Rectal smooth muscle tissue (tissue), 1 donor: ENCODE measurements around the gene MBD3L2.
A peak's percentile ranks its signal among the peaks of the same experiment; 100 is the strongest.

ENCODE experiments used
- H3K27ac ChIP-seq: one replicate; pipeline ENCODE4 v1.7.0; 2013; ENCODE audit warnings: low read depth, low read length, inconsistent platforms
- H3K27me3 ChIP-seq: one replicate; pipeline ENCODE4 v1.7.0; 2013; ENCODE audit warnings: low read length; ENCODE audit not compliant: control insufficient read depth, insufficient read depth
- H3K36me3 ChIP-seq: one replicate; pipeline ENCODE4 v1.7.0; 2013; ENCODE audit warnings: low read length; ENCODE audit not compliant: control insufficient read depth, insufficient read depth
- H3K4me1 ChIP-seq: one replicate; pipeline ENCODE4 v1.7.0; 2013; ENCODE audit warnings: low read length; ENCODE audit not compliant: control insufficient read depth, insufficient read depth
- H3K4me3 ChIP-seq: one replicate; pipeline ENCODE4 v1.7.0; 2013; ENCODE audit warnings: low read length
- H3K9ac ChIP-seq: one replicate; pipeline ENCODE4 v1.7.0; 2013; ENCODE audit warnings: low read length

The MBD3L2 gene

GRCh38 chr19:7067716-7068115 is 18.6 kb downstream of the MBD3L2 start:
- H3K4me3 ChIP-seq = no peak overlapping the region
- H3K9ac ChIP-seq = no peak overlapping the region
- H3K36me3 ChIP-seq = peaks cover 6% of the 10 kb centered on the region
- peaks cover 5% of the 10 kb centered on the region for H3K4me1 ChIP-seq
- no peaks in the 10 kb centered on the region for H3K27me3 ChIP-seq
- H3K27ac ChIP-seq = no peak overlapping the region

DNA sequence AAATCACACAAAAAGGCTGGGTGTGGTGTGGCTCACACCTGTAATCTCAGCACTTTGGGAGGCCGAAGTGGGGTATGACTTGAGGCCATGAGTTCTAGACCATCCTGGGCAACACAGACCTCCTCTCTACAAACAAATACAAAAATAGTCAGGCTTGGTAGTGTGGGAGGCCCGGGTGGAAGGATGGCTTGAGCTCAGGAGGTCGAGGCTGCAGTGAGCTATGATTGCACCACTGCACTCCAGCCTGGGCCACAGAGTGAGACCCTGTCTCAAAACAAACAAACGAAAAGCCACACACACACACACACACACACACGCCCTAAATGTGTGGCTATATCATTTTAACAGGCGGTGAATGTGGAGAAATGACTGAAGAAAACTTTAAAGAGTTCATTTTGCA is 19.5 kb downstream of the MBD3L2 start:
- Histone ChIP-seq H3K4me3 (no peak overlapping the region), H3K36me3 (peaks cover 10% of the 10 kb centered on the region), H3K4me1 (peaks cover 5% of the 10 kb centered on the region), H3K9ac (no peak overlapping the region), H3K27ac (no peak overlapping the region), H3K27me3 (no peaks in the 10 kb centered on the region)

GRCh38 chr19:7069042-7069903 is 20.2 kb downstream of the MBD3L2 start, which contains the start of gene ZNF557:
Gene ZNF557, plus strand, starts transcription at chr19:7069703. Its CDS starts 5,372 bp downstream, at chr19:7075075.
- Histone ChIP-seq H3K9ac (peak within 1 kb of the TSS; percentile 83), H3K4me3 (peak within 1 kb of the TSS; percentile 87)

DNA sequence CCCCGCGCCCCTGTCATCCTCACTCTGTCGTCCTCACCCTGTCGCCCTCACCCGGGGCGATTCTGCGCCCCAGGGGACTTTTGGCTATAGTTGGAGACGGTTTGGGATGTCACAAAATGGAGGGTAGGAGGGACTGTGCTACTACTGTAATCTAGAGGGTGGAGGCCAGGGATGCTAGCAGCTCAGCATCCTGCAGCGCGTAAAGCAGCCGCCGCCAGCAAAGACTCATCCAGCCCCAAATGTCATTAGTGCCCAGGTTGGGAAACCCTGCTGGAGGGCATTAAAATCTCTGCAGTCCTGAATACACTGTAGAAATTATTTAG is 20.7 kb downstream of the MBD3L2 start:
- peak overlapping the region; percentile 87 for H3K4me3 ChIP-seq
- H3K9ac ChIP-seq = peak overlapping the region; percentile 83
- no peaks in the 10 kb centered on the region for H3K27me3 ChIP-seq
- H3K27ac ChIP-seq = peak overlapping the region; percentile 79
- H3K4me1 ChIP-seq = peaks cover 5% of the 10 kb centered on the region
- peaks cover 16% of the 10 kb centered on the region for H3K36me3 ChIP-seq

More at GRCh38 chr19:7069042-7069903, 20.2 kb downstream of the MBD3L2 start, which contains the start of gene ZNF557:
- H3K36me3 ChIP-seq = peaks cover 11% of the 10 kb centered on the region
- no peaks in the 10 kb centered on the region for H3K27me3 ChIP-seq
- peak within 1 kb of the TSS; percentile 79 for H3K27ac ChIP-seq
- H3K4me1 ChIP-seq = peaks cover 5% of the 10 kb centered on the region

GRCh38 chr19:7072541-7072940 is 23.4 kb downstream of the MBD3L2 start:
- no peak overlapping the region for H3K4me3 ChIP-seq
- no peak overlapping the region for H3K27ac ChIP-seq
- peaks cover 5% of the 10 kb centered on the region for H3K4me1 ChIP-seq
- no peak overlapping the region for H3K9ac ChIP-seq
- peaks cover 40% of the 10 kb centered on the region for H3K36me3 ChIP-seq
- H3K27me3 ChIP-seq = no peaks in the 10 kb centered on the region

GRCh38 chr19:7074705-7075282 is 25.7 kb downstream of the MBD3L2 start:
- Histone ChIP-seq H3K27me3 (no peaks in the 10 kb centered on the region), H3K4me3 (no peak overlapping the region), H3K27ac (no peak overlapping the region), H3K4me1 (peaks cover 5% of the 10 kb centered on the region), H3K9ac (no peak overlapping the region), H3K36me3 (peaks cover 57% of the 10 kb centered on the region)

DNA sequence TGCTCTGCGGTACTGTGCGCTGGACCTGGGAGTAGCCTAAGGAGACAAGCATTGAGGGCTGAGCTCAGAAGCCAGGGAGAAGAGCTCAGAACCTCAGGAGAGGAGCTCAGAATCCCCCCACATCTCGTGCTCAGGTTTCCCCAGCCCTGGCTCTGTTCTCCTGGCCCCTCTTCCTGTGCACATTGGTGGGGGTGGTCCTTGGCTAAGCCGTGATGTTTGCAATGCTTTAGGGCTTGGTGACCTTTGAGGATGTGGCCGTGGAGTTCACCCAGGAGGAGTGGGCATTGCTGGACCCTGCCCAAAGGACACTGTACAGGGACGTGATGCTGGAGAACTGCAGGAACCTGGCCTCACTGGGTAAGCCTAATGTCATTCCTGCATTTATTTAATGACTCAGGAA is 27.0 kb downstream of the MBD3L2 start:
- no peaks in the 10 kb centered on the region for H3K27me3 ChIP-seq
- H3K4me3 ChIP-seq = no peak overlapping the region
- no peak overlapping the region for H3K27ac ChIP-seq
- no peak overlapping the region for H3K9ac ChIP-seq
- H3K36me3 ChIP-seq = peaks cover 71% of the 10 kb centered on the region
- no peaks in the 10 kb centered on the region for H3K4me1 ChIP-seq

- Histone ChIP-seq H3K9ac (no peak overlapping the region), H3K27ac (no peak overlapping the region), H3K4me1 (no peaks in the 10 kb centered on the region), H3K27me3 (no peaks in the 10 kb centered on the region), H3K36me3 (peaks cover 80% of the 10 kb centered on the region), H3K4me3 (no peak overlapping the region)
Measured at GRCh38 chr19:7078008-7078407, 28.9 kb downstream of the MBD3L2 start.

DNA sequence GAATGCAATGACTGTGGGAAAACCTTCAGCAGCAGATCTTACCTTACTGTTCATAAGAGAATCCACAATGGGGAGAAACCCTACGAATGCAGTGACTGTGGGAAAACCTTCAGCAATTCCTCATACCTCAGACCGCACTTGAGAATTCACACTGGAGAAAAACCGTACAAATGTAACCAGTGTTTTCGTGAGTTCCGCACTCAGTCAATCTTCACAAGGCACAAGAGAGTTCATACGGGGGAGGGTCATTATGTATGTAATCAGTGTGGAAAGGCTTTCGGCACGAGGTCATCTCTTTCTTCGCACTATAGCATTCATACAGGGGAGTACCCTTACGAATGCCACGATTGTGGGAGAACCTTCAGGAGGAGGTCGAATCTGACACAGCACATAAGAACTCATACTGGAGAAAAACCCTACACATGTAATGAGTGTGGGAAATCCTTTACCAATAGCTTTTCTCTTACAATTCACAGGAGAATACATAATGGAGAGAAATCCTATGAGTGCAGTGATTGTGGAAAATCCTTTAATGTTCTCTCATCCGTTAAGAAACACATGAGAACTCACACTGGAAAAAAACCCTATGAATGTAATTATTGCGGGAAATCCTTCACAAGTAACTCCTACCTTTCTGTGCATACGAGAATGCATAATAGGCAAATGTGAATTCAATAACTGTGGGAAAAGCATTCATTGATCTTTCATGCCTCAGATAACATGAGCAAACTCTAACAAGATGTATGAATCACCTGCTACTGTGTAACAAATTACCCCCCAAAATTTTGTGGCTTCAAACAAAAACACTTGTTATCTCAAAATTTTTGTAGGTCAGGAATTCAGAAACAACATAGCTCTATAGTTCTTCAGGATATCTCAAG is 34.2 kb downstream of the MBD3L2 start:
- Histone ChIP-seq H3K27ac (no peak overlapping the region), H3K27me3 (no peaks in the 10 kb centered on the region), H3K4me3 (no peak overlapping the region), H3K36me3 (peaks cover 58% of the 10 kb centered on the region), H3K9ac (no peak overlapping the region), H3K4me1 (no peaks in the 10 kb centered on the region)

DNA sequence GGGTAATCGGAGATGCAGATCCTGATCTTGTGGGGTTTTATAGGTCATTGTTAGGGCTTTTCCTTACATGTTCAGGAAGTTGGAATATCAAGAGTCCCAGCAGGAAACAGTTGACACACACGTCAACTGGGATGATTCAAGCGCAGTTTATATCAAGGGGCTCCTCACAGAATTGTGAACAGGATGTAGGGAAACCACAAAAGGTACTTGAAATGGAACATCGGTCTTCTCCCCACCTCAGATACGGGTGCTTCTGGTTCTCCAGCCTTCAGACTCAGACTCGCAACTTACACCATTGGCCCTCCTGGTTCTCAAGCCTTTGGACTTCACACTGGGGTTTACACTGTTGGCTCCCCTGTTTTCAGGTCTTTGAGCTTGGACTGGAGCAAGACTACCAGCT is 39.9 kb downstream of the MBD3L2 start:
- no peak overlapping the region for H3K4me3 ChIP-seq
- peaks cover 8% of the 10 kb centered on the region for H3K36me3 ChIP-seq
- no peak overlapping the region for H3K9ac ChIP-seq
- no peaks in the 10 kb centered on the region for H3K27me3 ChIP-seq
- H3K27ac ChIP-seq = no peak overlapping the region
- H3K4me1 ChIP-seq = no peaks in the 10 kb centered on the region

DNA sequence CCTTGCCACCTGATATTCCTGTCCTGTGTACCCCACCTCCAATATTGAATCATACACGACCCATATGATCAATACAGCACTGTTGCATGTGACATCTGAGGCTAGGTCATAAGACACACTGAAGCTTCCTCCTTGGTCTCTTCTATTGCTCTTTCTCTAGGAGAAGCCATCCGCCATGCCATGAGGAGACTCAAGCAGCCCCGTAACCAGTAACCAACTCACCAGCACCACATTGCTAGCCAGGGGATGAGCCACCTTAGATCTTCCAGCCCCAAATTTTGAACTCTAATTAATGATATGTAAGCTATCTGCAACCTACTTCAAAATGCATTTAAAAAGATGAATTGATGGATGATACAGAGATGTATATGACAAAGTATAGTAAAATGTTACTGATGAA is 49.0 kb downstream of the MBD3L2 start:
- Histone ChIP-seq H3K9ac (no peak overlapping the region), H3K4me1 (no peaks in the 10 kb centered on the region), H3K27me3 (no peaks in the 10 kb centered on the region), H3K4me3 (no peak overlapping the region), H3K27ac (peak overlapping the region; percentile 96), H3K36me3 (no peaks in the 10 kb centered on the region)
